Activated CD4-positive, alpha-beta T cell treated with anti-CD3 and anti-CD28 coated beads, Interleukin-2, amount 10 ng/mL, durations not matched to agents 7 days and 5 days (primary cell): ENCODE results near the gene FFAR2. TPM values are rescaled to one million over a fixed set of nuclear protein-coding genes. Genes with fewer than 3 reads are reported as not detected.

ENCODE experiments used
- CTCF ChIA-PET: fragments of 350-600 bp; sonication (Branson Sonifier 250); formaldehyde crosslinking; loops from one replicate; lab custom pipeline; 2021; ENCODE audit warnings: antibody characterized with exemption; lab: Charles Lee
- POLR2A ChIA-PET: fragments of 350-600 bp; sonication (Branson Sonifier 250); formaldehyde crosslinking; loops from one replicate; lab custom pipeline; 2021; ENCODE audit warnings: antibody characterized with exemption; lab: Charles Lee
- DNase-seq: peaks from one replicate; pipeline ENCODE4 v3.0.0-alpha.2; 2020
- H3K27ac Mint-ChIP-seq: one replicate; pipeline ENCODE4 v1.8.0; 2021; ENCODE audit warnings: mild to moderate bottlenecking, moderate library complexity, mixed read lengths
- H3K27me3 Mint-ChIP-seq: one replicate; pipeline ENCODE4 v1.8.0; 2021; ENCODE audit warnings: mixed read lengths
- H3K36me3 Mint-ChIP-seq: one replicate; pipeline ENCODE4 v1.8.0; 2021; ENCODE audit warnings: low read depth, mixed read lengths
- H3K4me1 Mint-ChIP-seq: one replicate; pipeline ENCODE4 v1.8.0; 2021; ENCODE audit warnings: mixed read lengths
- H3K4me3 Mint-ChIP-seq: one replicate; pipeline ENCODE4 v1.8.0; 2021; ENCODE audit warnings: mild to moderate bottlenecking, moderate library complexity, mixed read lengths
- H3K9me3 Mint-ChIP-seq: one replicate; pipeline ENCODE4 v1.8.0; 2021; ENCODE audit warnings: mixed read lengths
- total RNA-seq, 2 experiments: library from RNA; stranded (reverse); gene quantifications; one replicate each; pipeline ENCODE4 v1.2.3, GENCODE V29; 2021

The FFAR2 gene
- total RNA-seq, 2 experiments from 2014 or later: not detected

GRCh38 chr19:35500611-35501010, 52.6 kb downstream of the FFAR2 start:
- no peaks in the 10 kb centered on the region for H3K9me3 Mint-ChIP-seq
- CTCF ChIA-PET: interaction anchor here (0.6 kb wide), 1 partner anchor 105 kb away, joined by 3 read pairs; no protein-coding TSS in a partner anchor
- H3K36me3 Mint-ChIP-seq: no peaks in the 10 kb centered on the region

More at GRCh38 chr19:35500611-35501010, 52.6 kb downstream of the FFAR2 start:
- POLR2A ChIA-PET: no interaction called here
- Mint-ChIP-seq H3K27me3 (peaks cover 10% of the 10 kb centered on the region), H3K27ac (no peak overlapping the region), H3K4me3 (no peak overlapping the region), H3K4me1 (peaks cover 2% of the 10 kb centered on the region)
- DNase-seq: no peak

Other genes starting within 250 kb of the FFAR2 start
- gene FAM187B, start 219.5 kb upstream of the FFAR2 start, total RNA-seq: not detected
- gene LSR, start 199.3 kb upstream of the FFAR2 start, total RNA-seq: 1 to 10 TPM; 3.5 to 3.6 TPM
- gene USF2, start 179.3 kb upstream of the FFAR2 start, total RNA-seq: 100 to 1,000 TPM; 150 to 162 TPM
- 1 to 10 TPM in 1 of 2 experiments, under 1 TPM in 1; 0.92 to 1.2 TPM for gene HAMP, start 165.7 kb upstream of the FFAR2 start, total RNA-seq
- gene MAG, start 156.1 kb upstream of the FFAR2 start, total RNA-seq: not detected
- under 1 TPM in 1 of 2 experiments, not detected in 1; 0.21 TPM for gene CD22, start 119.1 kb upstream of the FFAR2 start, total RNA-seq
- not detected for gene FFAR1, start 100.4 kb upstream of the FFAR2 start, total RNA-seq
- gene FFAR3, start 89.8 kb upstream of the FFAR2 start, total RNA-seq: not detected
- gene GPR42, start 77.2 kb upstream of the FFAR2 start, total RNA-seq: not detected
- not detected for gene KRTDAP, start 42.2 kb downstream of the FFAR2 start, total RNA-seq
- not detected for gene DMKN, start 65.4 kb downstream of the FFAR2 start, total RNA-seq
- not detected for gene SBSN, start 80.1 kb downstream of the FFAR2 start, total RNA-seq
- gene GAPDHS, start 85.2 kb downstream of the FFAR2 start, total RNA-seq: not detected
- gene TMEM147, start 97.4 kb downstream of the FFAR2 start, total RNA-seq: 10 to 100 TPM; 42.5 to 43.8 TPM
- not detected for gene ATP4A, start 115.4 kb downstream of the FFAR2 start, total RNA-seq
- not detected for gene PMIS2, start 137.9 kb downstream of the FFAR2 start, total RNA-seq
- gene HAUS5, start 164.5 kb downstream of the FFAR2 start, total RNA-seq: 10 to 100 TPM; 52.2 to 57.9 TPM
- 100 to 1,000 TPM; 100 to 112 TPM for gene RBM42, start 180.8 kb downstream of the FFAR2 start, total RNA-seq
- gene ETV2, start 193.5 kb downstream of the FFAR2 start, total RNA-seq: 1 to 10 TPM in 1 of 2 experiments, under 1 TPM in 1; 0.84 to 1.9 TPM
- gene COX6B1, start 200.1 kb downstream of the FFAR2 start, total RNA-seq: 100 to 1,000 TPM; 429 to 474 TPM
- gene UPK1A, start 218.3 kb downstream of the FFAR2 start, total RNA-seq: under 1 TPM; 0.37 TPM